SU-DHL-6 (cell line): ENCODE results near the gene CMSS1.

Experiments used
- EZH2phosphoT487 ChIP-seq: fragments of 200-600 bp; sonication (generic), shearing (Covaris generic); conservative IDR thresholded peaks from 2 replicates; pipeline ENCODE4 v1.6.1; 2018; ENCODE audit warnings: mild to moderate bottlenecking, antibody characterized with exemption, low read length, moderate library complexity, mixed read lengths
- TF ChIP-seq, protein P1 (sequence below): fragments of 200-600 bp; sonication (generic); IDR thresholded peaks from one replicate; pipeline ENCODE4 v1.5.1; 2017; ENCODE audit warnings: antibody characterized with exemption, mild to moderate bottlenecking, low read length, moderate library complexity; ENCODE audit not compliant: insufficient read depth, poor library complexity, severe bottlenecking

DNA sequence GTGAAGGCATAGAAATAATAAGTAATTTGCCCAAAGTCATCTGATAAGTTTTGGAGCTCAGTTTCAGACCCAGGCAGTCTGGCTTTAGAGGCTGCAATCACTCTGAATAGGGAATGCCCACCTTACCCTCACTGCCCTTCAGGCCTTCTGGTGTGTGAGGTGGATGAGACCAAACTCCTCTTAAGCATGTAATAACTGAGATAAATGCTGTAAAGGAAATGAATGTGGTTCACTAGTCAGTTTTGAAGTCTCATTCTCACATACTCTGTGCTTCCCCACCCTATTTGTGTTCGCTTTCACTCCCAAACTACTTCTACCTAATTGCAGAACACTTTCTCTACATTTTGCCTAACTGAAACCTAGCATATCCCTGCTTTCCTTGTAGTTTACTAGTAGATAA is 152.5 kb downstream of the CMSS1 start:
- TF ChIP-seq, protein P1, sequence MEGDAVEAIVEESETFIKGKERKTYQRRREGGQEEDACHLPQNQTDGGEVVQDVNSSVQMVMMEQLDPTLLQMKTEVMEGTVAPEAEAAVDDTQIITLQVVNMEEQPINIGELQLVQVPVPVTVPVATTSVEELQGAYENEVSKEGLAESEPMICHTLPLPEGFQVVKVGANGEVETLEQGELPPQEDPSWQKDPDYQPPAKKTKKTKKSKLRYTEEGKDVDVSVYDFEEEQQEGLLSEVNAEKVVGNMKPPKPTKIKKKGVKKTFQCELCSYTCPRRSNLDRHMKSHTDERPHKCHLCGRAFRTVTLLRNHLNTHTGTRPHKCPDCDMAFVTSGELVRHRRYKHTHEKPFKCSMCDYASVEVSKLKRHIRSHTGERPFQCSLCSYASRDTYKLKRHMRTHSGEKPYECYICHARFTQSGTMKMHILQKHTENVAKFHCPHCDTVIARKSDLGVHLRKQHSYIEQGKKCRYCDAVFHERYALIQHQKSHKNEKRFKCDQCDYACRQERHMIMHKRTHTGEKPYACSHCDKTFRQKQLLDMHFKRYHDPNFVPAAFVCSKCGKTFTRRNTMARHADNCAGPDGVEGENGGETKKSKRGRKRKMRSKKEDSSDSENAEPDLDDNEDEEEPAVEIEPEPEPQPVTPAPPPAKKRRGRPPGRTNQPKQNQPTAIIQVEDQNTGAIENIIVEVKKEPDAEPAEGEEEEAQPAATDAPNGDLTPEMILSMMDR: no peak
- no peak for TF ChIP-seq EZH2phosphoT487
